Chondrocyte (in vitro differentiated cells): ENCODE measurements around the gene COL4A2. TPM values are rescaled to one million over a fixed set of nuclear protein-coding genes. Genes with fewer than 3 reads are reported as not detected.
A peak's percentile ranks its signal among the peaks of the same experiment; 100 is the strongest.

ENCODE experiments used
- DNase-seq: peaks from one replicate; pipeline ENCODE4 v3.0.0; 2021; ENCODE audit warnings: mixed read lengths, low spot score
- H3K27ac Mint-ChIP-seq: one replicate; pipeline ENCODE4 v1.8.0; 2021; ENCODE audit warnings: mild to moderate bottlenecking, moderate library complexity, mixed read lengths; ENCODE audit not compliant: unreplicated experiment
- H3K27me3 Mint-ChIP-seq: 2 replicates; pipeline ENCODE4 v1.8.0; 2021; ENCODE audit warnings: low read depth, mixed read lengths
- H3K36me3 Mint-ChIP-seq: 2 replicates; pipeline ENCODE4 v1.8.0; 2021; ENCODE audit warnings: low read depth, mixed read lengths
- H3K4me1 Mint-ChIP-seq: 2 replicates; pipeline ENCODE4 v1.8.0; 2021; ENCODE audit warnings: low read depth, mild to moderate bottlenecking, mixed read lengths
- H3K4me3 Mint-ChIP-seq: one replicate; pipeline ENCODE4 v1.8.0; 2021; ENCODE audit warnings: mild to moderate bottlenecking, moderate library complexity, mixed read lengths; ENCODE audit not compliant: unreplicated experiment
- H3K9me3 Mint-ChIP-seq: 2 replicates; pipeline ENCODE4 v1.8.0; 2021; ENCODE audit warnings: low read depth, mixed read lengths
- total RNA-seq: library from RNA; stranded (reverse); gene quantifications from 3 replicates; pipeline ENCODE4 v1.2.1, GENCODE V29; 2021
- TF ChIP-seq, protein P1 (sequence below): fragments of 200-600 bp; sonication (generic); IDR thresholded peaks from 2 replicates; pipeline ENCODE4 v1.5.0; 2021; ENCODE audit warnings: antibody characterized with exemption, mild to moderate bottlenecking, moderate library complexity

The COL4A2 gene
- total RNA-seq, 1 donor from 2014 or later, result 2,366 TPM

DNA sequence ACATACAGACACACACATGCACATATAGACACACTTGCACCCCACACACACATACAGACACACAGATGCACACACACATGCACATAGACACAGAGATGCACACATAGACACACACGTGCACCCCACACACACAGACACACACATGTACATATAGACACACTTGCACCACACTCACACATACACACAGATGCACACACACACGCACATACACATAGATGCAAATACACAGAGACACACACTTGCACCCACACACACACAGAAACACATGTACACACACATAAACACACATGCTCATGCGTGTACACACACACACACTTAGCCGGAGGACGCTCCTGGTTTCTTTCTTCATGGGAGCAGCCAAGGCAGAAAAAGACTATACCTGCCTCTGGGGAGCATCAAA is 10.0 kb downstream of the COL4A2 start:
- TF ChIP-seq, protein P1, sequence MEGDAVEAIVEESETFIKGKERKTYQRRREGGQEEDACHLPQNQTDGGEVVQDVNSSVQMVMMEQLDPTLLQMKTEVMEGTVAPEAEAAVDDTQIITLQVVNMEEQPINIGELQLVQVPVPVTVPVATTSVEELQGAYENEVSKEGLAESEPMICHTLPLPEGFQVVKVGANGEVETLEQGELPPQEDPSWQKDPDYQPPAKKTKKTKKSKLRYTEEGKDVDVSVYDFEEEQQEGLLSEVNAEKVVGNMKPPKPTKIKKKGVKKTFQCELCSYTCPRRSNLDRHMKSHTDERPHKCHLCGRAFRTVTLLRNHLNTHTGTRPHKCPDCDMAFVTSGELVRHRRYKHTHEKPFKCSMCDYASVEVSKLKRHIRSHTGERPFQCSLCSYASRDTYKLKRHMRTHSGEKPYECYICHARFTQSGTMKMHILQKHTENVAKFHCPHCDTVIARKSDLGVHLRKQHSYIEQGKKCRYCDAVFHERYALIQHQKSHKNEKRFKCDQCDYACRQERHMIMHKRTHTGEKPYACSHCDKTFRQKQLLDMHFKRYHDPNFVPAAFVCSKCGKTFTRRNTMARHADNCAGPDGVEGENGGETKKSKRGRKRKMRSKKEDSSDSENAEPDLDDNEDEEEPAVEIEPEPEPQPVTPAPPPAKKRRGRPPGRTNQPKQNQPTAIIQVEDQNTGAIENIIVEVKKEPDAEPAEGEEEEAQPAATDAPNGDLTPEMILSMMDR, result no peak
- Mint-ChIP-seq H3K36me3 (peaks cover 49% of the 10 kb centered on the region), H3K27me3 (no peaks in the 10 kb centered on the region), H3K4me1 (peaks cover 89% of the 10 kb centered on the region), H3K9me3 (no peaks in the 10 kb centered on the region), H3K27ac (peak overlapping the region; percentile 84), H3K4me3 (no peak overlapping the region)
- DNase-seq, result no peak

GRCh38 chr13:110317496-110318195 is 10.6 kb downstream of the COL4A2 start:
- DNase-seq, result no peak
- Mint-ChIP-seq H3K4me1 (peaks cover 89% of the 10 kb centered on the region), H3K4me3 (no peak overlapping the region), H3K9me3 (no peaks in the 10 kb centered on the region), H3K27me3 (no peaks in the 10 kb centered on the region), H3K36me3 (peaks cover 45% of the 10 kb centered on the region), H3K27ac (peak overlapping the region; percentile 84)
- TF ChIP-seq, protein P1, result no peak

GRCh38 chr13:110318920-110319319 is 11.8 kb downstream of the COL4A2 start:
- H3K4me1 Mint-ChIP-seq, result peaks cover 93% of the 10 kb centered on the region

DNA sequence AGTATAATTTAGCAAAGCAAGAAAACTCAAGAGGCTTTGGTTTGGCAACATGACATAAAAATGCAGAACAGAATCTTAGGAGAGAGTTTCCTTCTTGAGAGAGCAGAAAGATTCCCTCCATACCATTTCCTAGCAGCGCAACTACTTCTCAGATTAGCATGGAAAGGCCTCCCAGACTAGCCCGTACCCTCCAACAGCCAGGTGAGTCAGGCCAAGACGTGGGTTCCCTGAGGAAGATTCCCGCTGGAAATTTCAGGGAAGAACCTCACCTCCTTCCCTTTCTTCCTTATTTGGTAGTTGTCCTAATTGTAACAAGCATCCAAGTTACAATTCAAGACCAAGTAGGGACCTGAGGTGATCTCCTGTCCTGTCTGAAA is 12.3 kb downstream of the COL4A2 start:
- DNase-seq, result no peak
- Mint-ChIP-seq H3K27ac (peak overlapping the region; percentile 77), H3K27me3 (no peaks in the 10 kb centered on the region), H3K4me3 (peak overlapping the region; percentile 13), H3K4me1 (peaks cover 93% of the 10 kb centered on the region), H3K36me3 (peaks cover 40% of the 10 kb centered on the region), H3K9me3 (no peaks in the 10 kb centered on the region)
- TF ChIP-seq, protein P1, result no peak

More at GRCh38 chr13:110318920-110319319, 11.8 kb downstream of the COL4A2 start:
- Mint-ChIP-seq H3K9me3 (no peaks in the 10 kb centered on the region), H3K36me3 (peaks cover 42% of the 10 kb centered on the region), H3K27me3 (no peaks in the 10 kb centered on the region), H3K4me3 (no peak overlapping the region), H3K27ac (peak overlapping the region; percentile 77)
- DNase-seq, result no peak
- TF ChIP-seq, protein P1, result no peak

DNA sequence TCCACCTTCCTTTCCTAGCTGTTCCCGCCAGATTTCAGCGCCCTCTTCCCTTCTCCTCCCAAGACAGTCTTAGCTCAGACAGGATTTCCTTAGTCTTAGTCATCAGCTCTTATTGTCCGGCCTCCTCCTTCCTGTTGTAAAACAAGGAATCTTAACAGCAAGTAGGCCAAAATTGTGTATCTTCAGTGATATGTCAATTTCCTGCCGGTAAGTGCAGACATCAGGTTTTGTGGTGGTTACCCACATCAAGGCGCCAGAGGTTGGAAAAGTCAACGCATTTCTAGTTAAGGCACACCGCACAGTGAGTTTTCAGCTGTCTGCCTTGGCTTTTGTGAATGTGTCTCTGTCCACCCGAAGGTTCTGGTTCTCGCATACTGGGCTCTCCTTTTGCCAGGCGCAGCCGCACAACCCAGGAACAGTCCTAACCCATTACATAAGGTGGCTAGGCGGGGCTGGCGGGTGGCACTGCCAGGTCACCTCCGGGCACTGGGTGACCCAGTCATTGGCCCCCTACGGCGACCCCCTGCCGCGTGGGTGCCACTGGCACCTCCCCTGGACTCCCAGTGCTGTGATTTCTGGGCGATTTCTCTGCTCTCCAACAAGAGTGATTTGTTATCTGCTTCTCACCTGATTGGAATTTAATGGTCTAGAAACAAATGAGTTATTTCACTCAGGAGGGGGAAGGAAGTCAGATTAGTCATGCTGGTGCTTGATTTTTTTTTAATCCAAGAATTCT is 12.9 kb downstream of the COL4A2 start:
- TF ChIP-seq, protein P1, result no peak
- H3K4me1 Mint-ChIP-seq, result peaks cover 93% of the 10 kb centered on the region
- peaks cover 43% of the 10 kb centered on the region for H3K36me3 Mint-ChIP-seq
- DNase-seq, result no peak
- H3K9me3 Mint-ChIP-seq, result no peaks in the 10 kb centered on the region
- no peaks in the 10 kb centered on the region for H3K27me3 Mint-ChIP-seq
- H3K27ac Mint-ChIP-seq, result peak overlapping the region; percentile 77
- H3K4me3 Mint-ChIP-seq, result peak overlapping the region; percentile 13
